Neural progenitor cell (in vitro differentiated cells): Measurements from ENCODE around the gene TSPAN5.

Experiments used
- CTCF ChIP-seq: fragments of 200-600 bp; sonication (generic); IDR thresholded peaks from 2 replicates; pipeline ENCODE4 v1.5.1; 2017; ENCODE audit warnings: antibody characterized with exemption, mild to moderate bottlenecking
- EZH2 ChIP-seq: fragments of 200-600 bp; sonication (generic); IDR thresholded peaks from 2 replicates; pipeline ENCODE4 v1.6.1; 2017; ENCODE audit warnings: antibody characterized with exemption, mild to moderate bottlenecking, moderate library complexity
- EZH2phosphoT487 ChIP-seq: fragments of 200-600 bp; sonication (generic); IDR thresholded peaks from 2 replicates; pipeline ENCODE4 v1.6.1; 2017; ENCODE audit warnings: antibody characterized with exemption

- no peak for TF ChIP-seq CTCF
- TF ChIP-seq EZH2phosphoT487 = no peak
- no peak for TF ChIP-seq EZH2
These were observed 129.5 kb downstream of the TSPAN5 start for GRCh38 chr4:98528882-98529281.
